Endothelial cell of umbilical vein (primary cell): ENCODE data around the gene TOR4A. TPM values are rescaled to one million over a fixed set of nuclear protein-coding genes. Genes with fewer than 3 reads are reported as not detected.

ENCODE experiments used
- BruUV-seq: library from RNA; stranded (reverse); fragments of 400-500 nt; replicated peaks from 2 replicates; lab custom pipeline; 2021; lab: Mats Ljungman, UMichigan
- CTCF ChIA-PET: fragments of 300-600, 350-600 bp; sonication (Branson Sonifier 250); formaldehyde crosslinking; loops from one replicate; lab custom pipeline; 2021; ENCODE audit warnings: antibody characterized with exemption, inconsistent platforms; lab: Charles Lee
- POLR2A ChIA-PET: fragments of 300-600, 350-600 bp; sonication (Branson Sonifier 250); formaldehyde crosslinking; loops from one replicate; lab custom pipeline; 2021; ENCODE audit warnings: antibody characterized with exemption, inconsistent platforms; lab: Charles Lee
- DNase-seq: peaks from one replicate; pipeline ENCODE4 v3.0.0-alpha.2; 2011; ENCODE audit warnings: low read depth, low spot score
- FAIRE-seq: peaks from 2 replicates; lab custom pipeline; 2011; peaks lifted over from hg19 to GRCh38; lab: Jason Lieb, UNC
- H2AFZ ChIP-seq: 2 replicates; pipeline ENCODE4 v1.6.0; 2012; ENCODE audit warnings: low read depth, low read length, control low read depth, inconsistent platforms
- H3K27ac ChIP-seq: 2 replicates; pipeline ENCODE4 v1.5.1; 2011; ENCODE audit warnings: low read depth, mild to moderate bottlenecking, control low read depth, low read length, moderate library complexity; ENCODE audit not compliant: insufficient read depth
- H3K27me3 ChIP-seq, 2 experiments: 2 replicates each; pipeline versions ENCODE4 v1.6.0 to v1.6.1; 2011; ENCODE audit warnings: low read length in 2 of 2, mixed read lengths in 1 of 2; ENCODE audit not compliant: control insufficient read depth in 2 of 2, insufficient read depth in 2 of 2
- H3K36me3 ChIP-seq, 2 experiments: 2 replicates in 1 of 2; 3 replicates in 1 of 2; pipeline ENCODE4 v1.5.1; 2011; ENCODE audit warnings: low read length in 2 of 2, mild to moderate bottlenecking in 1 of 2, moderate library complexity in 1 of 2; ENCODE audit not compliant: control insufficient read depth in 2 of 2, insufficient read depth in 2 of 2; ENCODE audit errors: extremely low read depth in 1 of 2
- H3K4me1 ChIP-seq: 3 replicates; pipeline ENCODE4 v1.5.1; 2011; ENCODE audit warnings: mild to moderate bottlenecking, low read length; ENCODE audit not compliant: control insufficient read depth, insufficient read depth; ENCODE audit errors: extremely low read depth
- H3K4me2 ChIP-seq: 2 replicates; pipeline ENCODE4 v1.6.1; 2011; ENCODE audit warnings: low read length, control low read depth, mixed read lengths; ENCODE audit not compliant: insufficient read depth
- H3K4me3 ChIP-seq, 3 experiments: fragments of 200-600 bp in 1 of 3; sonication (generic), shearing (Covaris generic) in 1 of 3; replicated peaks in 1 of 3; 2 replicates each; pipeline ENCODE4 v1.5.1; 2011 to 2016; ENCODE audit warnings: control low read depth in 3 of 3, low read length in 3 of 3, mild to moderate bottlenecking in 2 of 3, inconsistent platforms in 1 of 3, low read depth in 1 of 3, moderate library complexity in 1 of 3; ENCODE audit not compliant: insufficient read depth in 1 of 3
- H3K79me2 ChIP-seq: 2 replicates; pipeline ENCODE4 v1.6.0; 2012; ENCODE audit warnings: low read length, inconsistent platforms; ENCODE audit not compliant: control insufficient read depth, insufficient read depth
- H3K9ac ChIP-seq: replicated peaks from 2 replicates; pipeline ENCODE3; 2011; ENCODE audit warnings: low read length, control low read depth; ENCODE audit not compliant: insufficient read depth; ENCODE audit errors: extremely low read depth
- H3K9me1 ChIP-seq: replicated peaks from 3 replicates; pipeline ENCODE4 v1.6.0; 2011; ENCODE audit warnings: mild to moderate bottlenecking, low read length; ENCODE audit not compliant: control insufficient read depth, insufficient read depth; ENCODE audit errors: extremely low read depth
- H3K9me3 ChIP-seq: replicated peaks from 2 replicates; pipeline ENCODE4 v1.5.1; 2012; ENCODE audit warnings: low read length, inconsistent platforms; ENCODE audit not compliant: control insufficient read depth, insufficient read depth
- H4K20me1 ChIP-seq: replicated peaks from 2 replicates; pipeline ENCODE3; 2011; ENCODE audit warnings: mild to moderate bottlenecking, low read length; ENCODE audit not compliant: control insufficient read depth, insufficient read depth; ENCODE audit errors: extremely low read depth
- CTCF ChIP-seq, 2 donors: IDR thresholded peaks; 1 replicate in 1 of 2; 2 replicates in 1 of 2; pipeline ENCODE4 v1.5.1; 2011; ENCODE audit warnings: low read length in 2 of 2, mild to moderate bottlenecking in 2 of 2, moderate library complexity in 2 of 2, control low read depth in 1 of 2, inconsistent platforms in 1 of 2, low read depth in 1 of 2; ENCODE audit not compliant: insufficient read depth in 1 of 2; ENCODE audit errors: extremely low read depth in 1 of 2
- EZH2 ChIP-seq: IDR thresholded peaks from 2 replicates; pipeline ENCODE4 v1.6.1; 2012; ENCODE audit warnings: borderline replicate concordance, low read depth, mild to moderate bottlenecking, moderate library complexity, low read length, inconsistent platforms; ENCODE audit not compliant: severe bottlenecking
- FOS ChIP-seq: IDR thresholded peaks from 2 replicates; pipeline ENCODE4 v1.6.1; 2011; ENCODE audit warnings: mild to moderate bottlenecking, low read length, moderate library complexity, borderline replicate concordance; ENCODE audit not compliant: insufficient read depth
- GATA2 ChIP-seq: IDR thresholded peaks from 2 replicates; pipeline ENCODE4 v1.7.0; 2011; ENCODE audit warnings: low read depth, mild to moderate bottlenecking, moderate library complexity, mixed read lengths, low read length; ENCODE audit not compliant: insufficient read length, insufficient read depth
- JUN ChIP-seq: IDR thresholded peaks from 2 replicates; pipeline ENCODE4 v1.6.1; 2011; ENCODE audit warnings: borderline replicate concordance, low read depth; ENCODE audit not compliant: insufficient read length, insufficient read depth
- MYC ChIP-seq: IDR thresholded peaks from one replicate; pipeline ENCODE4 v1.6.1; 2011; ENCODE audit warnings: mild to moderate bottlenecking, low read depth, low read length
- POLR2A ChIP-seq: IDR thresholded peaks from 2 replicates; pipeline ENCODE4 v1.6.1; 2012; ENCODE audit warnings: low read depth, mild to moderate bottlenecking, control low read depth, low read length
- POLR2AphosphoS5 ChIP-seq: IDR thresholded peaks from 2 replicates; pipeline ENCODE4 v1.6.1; 2012; ENCODE audit warnings: low read depth, mild to moderate bottlenecking, control low read depth, low read length, moderate library complexity; ENCODE audit not compliant: insufficient read depth
- dilution Hi-C: fragments of 300-500 bp; cut with MboI; formaldehyde crosslinking; loops from one replicate; pipeline ENCODE4 v1.15.0; 2019; ENCODE audit warnings: low sequenced_read_pairs; ENCODE audit not compliant: extremely low pct_ligation_motif_present
- intact Hi-C: fragments of 100-400 bp; cut with micrococcal nuclease; formaldehyde crosslinking; loops from one replicate; pipeline ENCODE4 v1.10.0; 2022
- polyA plus RNA-seq, 4 experiments: library from polyadenylated mRNA; depleted of rRNA in 3 of 4; stranded (reverse) in 3 of 4; unstranded in 1 of 4; fragments of >200 nt; gene quantifications; 2 replicates each; pipeline versions ENCODE4 v1.2.1 to v1.2.3, GENCODE V29; 2011 to 2012; ENCODE audit warnings: missing spikeins in 1 of 4
- total RNA-seq: library from RNA; stranded (reverse); gene quantifications from 2 replicates; pipeline ENCODE4 v1.2.3, GENCODE V29; 2021
- TF ChIP-seq, protein P1 (sequence below): IDR thresholded peaks from 2 replicates; pipeline ENCODE4 v1.6.1; 2011; ENCODE audit not compliant: insufficient read depth, insufficient read length

TOR4A gene
- total and polyA plus RNA-seq, 2 donors (not counting 3 experiments of a cell fraction or from before 2014, with no cell fraction given) = 32.4 to 48.0 TPM

- Histone ChIP-seq H3K4me2 (peak overlapping the region; percentile 71), H2AFZ (no peak overlapping the region), H4K20me1 (no peaks in the 10 kb centered on the region), H3K9me1 (no peaks in the 10 kb centered on the region), H3K9ac (no peak overlapping the region), H3K4me3 (peak overlapping the region in 2 of 3 experiments; percentile 41 to 94), H3K79me2 (peaks cover 18% of the 10 kb centered on the region), H3K9me3 (no peaks in the 10 kb centered on the region), H3K4me1 (peaks cover 14% of the 10 kb centered on the region), H3K27ac (no peak overlapping the region), H3K27me3 (no peaks in the 10 kb centered on the region), H3K36me3 (peaks cover 2 to 5% of the 10 kb centered on the region in 2 experiments)
- BruUV-seq = no TSS peak
- ChIA-PET CTCF (interaction anchor here (0.9 to 4.4 kb wide), 3 partner anchors 19 to 167 kb away, joined by 3 to 31 read pairs (median 4); partner anchors contain the start of genes EXD3, NOXA1 and TOR4A), POLR2A (interaction anchor here (1.0 to 1.8 kb wide), 2 partner anchors 14 to 16 kb away, joined by 3 to 14 read pairs; partner anchors contain the start of gene TUBB4B)
- DNase-seq = no peak
- TF ChIP-seq POLR2A (no peak), EZH2 (no peak), GATA2 (no peak)
- intact Hi-C loops (no loop called here), dilution Hi-C loops (no loop called here)
- FAIRE-seq = no peak
Observed at GRCh38 chr9:137256362-137256761, 21.2 kb upstream of the TOR4A start.

DNA sequence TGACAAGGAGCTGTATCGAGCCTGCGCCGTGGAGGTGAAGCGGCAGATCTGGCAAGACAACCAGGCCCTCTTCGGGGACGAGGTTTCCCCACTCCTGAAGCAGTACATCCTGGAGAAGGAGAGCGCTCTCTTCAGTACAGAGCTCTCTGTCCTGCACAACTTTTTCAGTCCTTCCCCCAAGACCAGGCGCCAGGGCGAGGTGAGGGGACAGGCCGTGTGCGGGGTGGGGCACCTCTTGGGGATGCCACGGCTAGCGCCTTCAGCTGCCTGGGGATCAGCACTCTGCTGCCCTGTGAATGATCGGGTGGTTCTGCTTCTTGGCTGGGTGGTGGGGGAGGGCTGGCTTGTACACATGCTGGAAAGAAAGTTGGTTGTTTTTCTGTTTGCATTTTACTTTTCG, 20.7 kb upstream of the TOR4A start:
- no peak overlapping the region for H3K4me3 ChIP-seq
- POLR2A ChIA-PET = interaction anchor here (1.8 kb wide), 1 partner anchor 16 kb away, joined by 14 read pairs; the partner anchor contains the start of gene TUBB4B

More for the DNA sequence above, 20.7 kb upstream of the TOR4A start:
- Histone ChIP-seq H3K27me3 (no peaks in the 10 kb centered on the region), H3K79me2 (peaks cover 18% of the 10 kb centered on the region), H2AFZ (no peak overlapping the region), H3K9me3 (no peaks in the 10 kb centered on the region), H3K9me1 (no peaks in the 10 kb centered on the region), H3K4me2 (peak overlapping the region; percentile 71), H3K9ac (no peak overlapping the region), H3K4me1 (peaks cover 14% of the 10 kb centered on the region), H3K27ac (no peak overlapping the region), H4K20me1 (no peaks in the 10 kb centered on the region), H3K36me3 (peaks cover 2 to 5% of the 10 kb centered on the region in 2 experiments)
- DNase-seq = no peak
- no peak for FAIRE-seq
- dilution Hi-C loops (no loop called here), intact Hi-C loops (no loop called here)
- CTCF ChIA-PET = interaction anchor here (0.9 to 4.4 kb wide), 3 partner anchors 20 to 166 kb away, joined by 3 to 31 read pairs (median 4); partner anchors contain the start of genes EXD3, NOXA1 and TOR4A
- no peak for TF ChIP-seq POLR2AphosphoS5
- TF ChIP-seq, protein P1, sequence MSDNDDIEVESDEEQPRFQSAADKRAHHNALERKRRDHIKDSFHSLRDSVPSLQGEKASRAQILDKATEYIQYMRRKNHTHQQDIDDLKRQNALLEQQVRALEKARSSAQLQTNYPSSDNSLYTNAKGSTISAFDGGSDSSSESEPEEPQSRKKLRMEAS = no peak
- TF ChIP-seq EZH2 = no peak
- TF ChIP-seq CTCF (IDR thresholded peaks at IDR 0.05; ENCODE audit: extremely low read depth in 1 of 2, insufficient read depth in 1 of 2, low read depth in 1 of 2, low read length in 2 of 2) = no peak
- TF ChIP-seq FOS = no peak
- TF ChIP-seq POLR2A = no peak
- TF ChIP-seq JUN = no peak
- TF ChIP-seq MYC = no peak
- no peak for TF ChIP-seq GATA2
- BruUV-seq = no TSS peak
